GM12878 (cell line): ENCODE data around the gene PCP4L1. TPM values are rescaled to one million over a fixed set of nuclear protein-coding genes. Genes with fewer than 3 reads are reported as not detected.

Source experiments
- CHD4 ChIP-seq: fragments of 200-600 bp; sonication (generic); IDR thresholded peaks from 2 replicates; pipeline ENCODE4 v1.6.1; 2016; ENCODE audit warnings: mild to moderate bottlenecking
- EED ChIP-seq: sonication (generic); IDR thresholded peaks from 2 replicates; pipeline ENCODE4 v1.6.1; 2016; ENCODE audit warnings: antibody characterized with exemption, low read depth
- ETV6 ChIP-seq, 2 experiments: fragments of 450-650 bp in 1 of 2; IDR thresholded peaks in 1 of 2; conservative IDR thresholded peaks in 1 of 2; 2 replicates each; pipeline ENCODE4 v1.6.1; 2014; ENCODE audit warnings: antibody characterized with exemption in 1 of 2, borderline replicate concordance in 1 of 2, low read depth in 1 of 2, mild to moderate bottlenecking in 1 of 2, moderate library complexity in 1 of 2
- FOXM1 ChIP-seq: IDR thresholded peaks from 2 replicates; pipeline ENCODE4 v1.6.1; 2012; ENCODE audit warnings: low read depth, mild to moderate bottlenecking, inconsistent platforms, low read length, moderate library complexity
- LARP7 ChIP-seq: fragments of 450-650 bp; IDR thresholded peaks from 2 replicates; pipeline ENCODE4 v1.6.1; 2017; ENCODE audit warnings: mild to moderate bottlenecking
- NFYA ChIP-seq: IDR thresholded peaks from 2 replicates; pipeline ENCODE4 v1.6.1; 2011; ENCODE audit warnings: low read depth, mild to moderate bottlenecking, low read length, improper control_type of control experiment, borderline replicate concordance
- RAD21 ChIP-seq: IDR thresholded peaks from 2 replicates; pipeline ENCODE4 v1.6.1; 2011; ENCODE audit warnings: mild to moderate bottlenecking, low read depth, low read length, moderate library complexity; ENCODE audit not compliant: insufficient read depth
- RBBP5 ChIP-seq: fragments of 200-600 bp; sonication (generic); conservative IDR thresholded peaks from 2 replicates; pipeline ENCODE4 v1.6.1; 2016
- SUZ12 ChIP-seq: fragments of 200-600 bp; sonication (generic); IDR thresholded peaks from one replicate; pipeline ENCODE4 v1.6.1; 2018; ENCODE audit warnings: antibody characterized with exemption, mild to moderate bottlenecking; ENCODE audit not compliant: unreplicated experiment
- TBL1XR1 ChIP-seq: IDR thresholded peaks from 2 replicates; pipeline ENCODE4 v1.6.1; 2012; ENCODE audit warnings: low read depth, low read length, improper control_type of control experiment
- WRNIP1 ChIP-seq: IDR thresholded peaks from 2 replicates; pipeline ENCODE4 v1.6.1; 2011; ENCODE audit warnings: low read depth, low read length, improper control_type of control experiment, borderline replicate concordance
- YBX1 ChIP-seq: fragments of 450-650 bp; IDR thresholded peaks from 2 replicates; pipeline ENCODE4 v1.6.1; 2016; ENCODE audit warnings: antibody characterized with exemption
- ZNF217 ChIP-seq: fragments of 450-650 bp; IDR thresholded peaks from 2 replicates; pipeline ENCODE4 v1.6.1; 2017; ENCODE audit warnings: antibody characterized with exemption, mild to moderate bottlenecking
- ZZZ3 ChIP-seq: IDR thresholded peaks from 2 replicates; pipeline ENCODE4 v1.6.1; 2011; ENCODE audit warnings: low read depth; ENCODE audit not compliant: control insufficient read depth, insufficient read length
- polyA plus RNA-seq, 11 experiments: library from polyadenylated mRNA; depleted of rRNA in 4 of 11; unstranded in 6 of 11; stranded (reverse) in 5 of 11; fragments of >200 nt; fragmentation: Nextera tagmentation in 4 of 11; fragmentation: Illumina TruSeq in 1 of 11; extraction: Ambion mirVana in 4 of 11; extraction: Trizol in 1 of 11; gene quantifications; 1 replicate in 1 of 11; 2 replicates in 10 of 11; pipeline versions ENCODE4 v1.2.1 to v1.2.3, GENCODE V29; 2011 to 2016; ENCODE audit warnings: inconsistent platforms in 2 of 11, missing spikeins in 2 of 11, low read depth in 1 of 11
- total RNA-seq, 4 experiments: library from RNA; depleted of rRNA in 3 of 4; stranded (reverse); fragments of >200 nt in 3 of 4; fragmentation: Illumina TruSeq in 1 of 4; extraction: Trizol in 1 of 4; gene quantifications; 2 replicates each; pipeline versions ENCODE4 v1.2.1 to v1.2.3, GENCODE V29; 2013 to 2021
- TF ChIP-seq, protein P1 (sequence below): fragments of 450-650 bp; IDR thresholded peaks from 2 replicates; pipeline ENCODE4 v1.6.1; 2017; ENCODE audit warnings: mild to moderate bottlenecking, moderate library complexity
- TF ChIP-seq, protein P2 (sequence below): IDR thresholded peaks from 2 replicates; pipeline ENCODE4 v1.6.1; 2012; ENCODE audit warnings: low read depth, low read length, improper control_type of control experiment
- TF ChIP-seq, protein P3 (sequence below): fragments of 450-650 bp; IDR thresholded peaks from 2 replicates; pipeline ENCODE4 v1.6.1; 2017; ENCODE audit warnings: mild to moderate bottlenecking
- TF ChIP-seq, protein P4 (sequence below): fragments of 450-650 bp; IDR thresholded peaks from 2 replicates; pipeline ENCODE4 v1.6.1; 2016; ENCODE audit warnings: mild to moderate bottlenecking
- TF ChIP-seq, protein P5 (sequence below): fragments of 450-650 bp; IDR thresholded peaks from 2 replicates; pipeline ENCODE4 v1.6.1; 2017; ENCODE audit warnings: low read depth, mild to moderate bottlenecking, moderate library complexity

The PCP4L1 gene
- total and polyA plus RNA-seq, 10 of the 15 experiments (the other 5 are each of a cell fraction or from before 2014, with no cell fraction given) = 1.0 to 5.2 (median 2.8) TPM

DNA sequence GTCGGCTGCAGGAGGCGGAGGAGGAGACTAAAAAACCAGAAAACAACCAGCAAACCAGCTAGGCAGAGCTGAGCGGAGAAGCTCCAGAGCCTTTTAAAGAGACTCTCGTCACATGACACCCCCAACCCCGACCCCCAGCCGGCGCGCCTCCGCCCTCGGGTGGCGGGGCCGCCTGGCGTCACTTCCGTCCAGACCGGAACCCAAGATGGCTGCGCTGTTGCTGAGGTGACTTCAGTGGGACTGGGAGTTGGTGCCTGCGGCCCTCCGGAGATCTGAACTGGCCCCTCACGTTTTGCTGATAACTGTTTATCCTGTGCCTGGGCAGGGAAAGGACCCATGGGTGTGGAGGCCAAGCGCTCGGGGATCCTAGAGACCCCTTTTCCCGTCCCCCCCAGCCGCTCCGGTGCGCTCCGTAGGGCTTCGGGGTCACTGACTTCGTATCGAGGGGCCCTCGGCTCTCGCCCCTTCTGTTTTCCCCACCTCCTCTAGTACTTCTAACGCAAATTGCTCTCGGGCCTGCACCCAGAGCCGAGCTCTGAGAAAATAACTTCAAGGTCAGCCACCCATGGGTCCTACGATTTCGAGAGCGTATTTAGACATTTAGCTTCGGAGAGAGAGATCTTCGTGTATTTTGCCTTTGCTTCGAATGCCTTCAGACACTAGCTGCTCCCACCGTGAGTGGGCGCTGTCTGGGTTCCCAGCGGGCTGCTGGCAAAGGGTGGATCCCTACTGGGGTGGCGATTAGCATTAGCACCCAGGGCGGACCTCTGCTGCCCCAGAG lies 55.8 kb downstream of the PCP4L1 start, which contains the start of gene SDHC (continued):
- TF ChIP-seq, protein P1, sequence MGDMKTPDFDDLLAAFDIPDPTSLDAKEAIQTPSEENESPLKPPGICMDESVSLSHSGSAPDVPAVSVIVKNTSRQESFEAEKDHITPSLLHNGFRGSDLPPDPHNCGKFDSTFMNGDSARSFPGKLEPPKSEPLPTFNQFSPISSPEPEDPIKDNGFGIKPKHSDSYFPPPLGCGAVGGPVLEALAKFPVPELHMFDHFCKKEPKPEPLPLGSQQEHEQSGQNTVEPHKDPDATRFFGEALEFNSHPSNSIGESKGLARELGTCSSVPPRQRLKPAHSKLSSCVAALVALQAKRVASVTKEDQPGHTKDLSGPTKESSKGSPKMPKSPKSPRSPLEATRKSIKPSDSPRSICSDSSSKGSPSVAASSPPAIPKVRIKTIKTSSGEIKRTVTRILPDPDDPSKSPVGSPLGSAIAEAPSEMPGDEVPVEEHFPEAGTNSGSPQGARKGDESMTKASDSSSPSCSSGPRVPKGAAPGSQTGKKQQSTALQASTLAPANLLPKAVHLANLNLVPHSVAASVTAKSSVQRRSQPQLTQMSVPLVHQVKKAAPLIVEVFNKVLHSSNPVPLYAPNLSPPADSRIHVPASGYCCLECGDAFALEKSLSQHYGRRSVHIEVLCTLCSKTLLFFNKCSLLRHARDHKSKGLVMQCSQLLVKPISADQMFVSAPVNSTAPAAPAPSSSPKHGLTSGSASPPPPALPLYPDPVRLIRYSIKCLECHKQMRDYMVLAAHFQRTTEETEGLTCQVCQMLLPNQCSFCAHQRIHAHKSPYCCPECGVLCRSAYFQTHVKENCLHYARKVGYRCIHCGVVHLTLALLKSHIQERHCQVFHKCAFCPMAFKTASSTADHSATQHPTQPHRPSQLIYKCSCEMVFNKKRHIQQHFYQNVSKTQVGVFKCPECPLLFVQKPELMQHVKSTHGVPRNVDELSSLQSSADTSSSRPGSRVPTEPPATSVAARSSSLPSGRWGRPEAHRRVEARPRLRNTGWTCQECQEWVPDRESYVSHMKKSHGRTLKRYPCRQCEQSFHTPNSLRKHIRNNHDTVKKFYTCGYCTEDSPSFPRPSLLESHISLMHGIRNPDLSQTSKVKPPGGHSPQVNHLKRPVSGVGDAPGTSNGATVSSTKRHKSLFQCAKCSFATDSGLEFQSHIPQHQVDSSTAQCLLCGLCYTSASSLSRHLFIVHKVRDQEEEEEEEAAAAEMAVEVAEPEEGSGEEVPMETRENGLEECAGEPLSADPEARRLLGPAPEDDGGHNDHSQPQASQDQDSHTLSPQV = no peak
- TF ChIP-seq CHD4 (no peak), RAD21 (no peak), YBX1 (no peak), SUZ12 (no peak), WRNIP1 (no peak; the same call in 1 of the 2 replicates), LARP7 (peak; percentile 54; the same call in 1 of the 2 replicates), FOXM1 (0 out of 2 replicates have a peak, but pooled peaks have one; percentile 19), RBBP5 (no peak), EED (no peak), ETV6 (conservative IDR thresholded peaks at IDR 0.05 in 1 of 2, IDR thresholded peaks at IDR 0.05 in 1 of 2; ENCODE audit: borderline replicate concordance in 1 of 2, low read depth in 1 of 2) (0 out of 4 replicates have a peak, but pooled peaks of 1 of the 2 experiments have one; percentile 13), ZZZ3 (no peak), ZNF217 (no peak), NFYA (no peak), TBL1XR1 (no peak)
- TF ChIP-seq, protein P2, sequence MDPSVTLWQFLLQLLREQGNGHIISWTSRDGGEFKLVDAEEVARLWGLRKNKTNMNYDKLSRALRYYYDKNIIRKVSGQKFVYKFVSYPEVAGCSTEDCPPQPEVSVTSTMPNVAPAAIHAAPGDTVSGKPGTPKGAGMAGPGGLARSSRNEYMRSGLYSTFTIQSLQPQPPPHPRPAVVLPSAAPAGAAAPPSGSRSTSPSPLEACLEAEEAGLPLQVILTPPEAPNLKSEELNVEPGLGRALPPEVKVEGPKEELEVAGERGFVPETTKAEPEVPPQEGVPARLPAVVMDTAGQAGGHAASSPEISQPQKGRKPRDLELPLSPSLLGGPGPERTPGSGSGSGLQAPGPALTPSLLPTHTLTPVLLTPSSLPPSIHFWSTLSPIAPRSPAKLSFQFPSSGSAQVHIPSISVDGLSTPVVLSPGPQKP = peak; percentile 68; the same call in 1 of the 2 replicates
- TF ChIP-seq, protein P3, sequence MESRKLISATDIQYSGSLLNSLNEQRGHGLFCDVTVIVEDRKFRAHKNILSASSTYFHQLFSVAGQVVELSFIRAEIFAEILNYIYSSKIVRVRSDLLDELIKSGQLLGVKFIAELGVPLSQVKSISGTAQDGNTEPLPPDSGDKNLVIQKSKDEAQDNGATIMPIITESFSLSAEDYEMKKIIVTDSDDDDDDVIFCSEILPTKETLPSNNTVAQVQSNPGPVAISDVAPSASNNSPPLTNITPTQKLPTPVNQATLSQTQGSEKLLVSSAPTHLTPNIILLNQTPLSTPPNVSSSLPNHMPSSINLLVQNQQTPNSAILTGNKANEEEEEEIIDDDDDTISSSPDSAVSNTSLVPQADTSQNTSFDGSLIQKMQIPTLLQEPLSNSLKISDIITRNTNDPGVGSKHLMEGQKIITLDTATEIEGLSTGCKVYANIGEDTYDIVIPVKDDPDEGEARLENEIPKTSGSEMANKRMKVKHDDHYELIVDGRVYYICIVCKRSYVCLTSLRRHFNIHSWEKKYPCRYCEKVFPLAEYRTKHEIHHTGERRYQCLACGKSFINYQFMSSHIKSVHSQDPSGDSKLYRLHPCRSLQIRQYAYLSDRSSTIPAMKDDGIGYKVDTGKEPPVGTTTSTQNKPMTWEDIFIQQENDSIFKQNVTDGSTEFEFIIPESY = no peak
- TF ChIP-seq, protein P4, sequence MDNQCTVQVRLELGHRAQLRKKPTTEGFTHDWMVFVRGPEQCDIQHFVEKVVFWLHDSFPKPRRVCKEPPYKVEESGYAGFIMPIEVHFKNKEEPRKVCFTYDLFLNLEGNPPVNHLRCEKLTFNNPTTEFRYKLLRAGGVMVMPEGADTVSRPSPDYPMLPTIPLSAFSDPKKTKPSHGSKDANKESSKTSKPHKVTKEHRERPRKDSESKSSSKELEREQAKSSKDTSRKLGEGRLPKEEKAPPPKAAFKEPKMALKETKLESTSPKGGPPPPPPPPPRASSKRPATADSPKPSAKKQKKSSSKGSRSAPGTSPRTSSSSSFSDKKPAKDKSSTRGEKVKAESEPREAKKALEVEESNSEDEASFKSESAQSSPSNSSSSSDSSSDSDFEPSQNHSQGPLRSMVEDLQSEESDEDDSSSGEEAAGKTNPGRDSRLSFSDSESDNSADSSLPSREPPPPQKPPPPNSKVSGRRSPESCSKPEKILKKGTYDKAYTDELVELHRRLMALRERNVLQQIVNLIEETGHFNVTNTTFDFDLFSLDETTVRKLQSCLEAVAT = peak; percentile 70; the same call in 1 of the 2 replicates
- TF ChIP-seq, protein P5, sequence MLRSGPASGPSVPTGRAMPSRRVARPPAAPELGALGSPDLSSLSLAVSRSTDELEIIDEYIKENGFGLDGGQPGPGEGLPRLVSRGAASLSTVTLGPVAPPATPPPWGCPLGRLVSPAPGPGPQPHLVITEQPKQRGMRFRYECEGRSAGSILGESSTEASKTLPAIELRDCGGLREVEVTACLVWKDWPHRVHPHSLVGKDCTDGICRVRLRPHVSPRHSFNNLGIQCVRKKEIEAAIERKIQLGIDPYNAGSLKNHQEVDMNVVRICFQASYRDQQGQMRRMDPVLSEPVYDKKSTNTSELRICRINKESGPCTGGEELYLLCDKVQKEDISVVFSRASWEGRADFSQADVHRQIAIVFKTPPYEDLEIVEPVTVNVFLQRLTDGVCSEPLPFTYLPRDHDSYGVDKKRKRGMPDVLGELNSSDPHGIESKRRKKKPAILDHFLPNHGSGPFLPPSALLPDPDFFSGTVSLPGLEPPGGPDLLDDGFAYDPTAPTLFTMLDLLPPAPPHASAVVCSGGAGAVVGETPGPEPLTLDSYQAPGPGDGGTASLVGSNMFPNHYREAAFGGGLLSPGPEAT = peak; percentile 97
